ENCODE results near the gene PITPNM1.
"Not testable (repeated sequence)": the region's sequence is repeated elsewhere in the genome, so short reads cannot be mapped to it uniquely, and the experiment has no call there.

PITPNM1 gene

GRCh38 chr11:67504950-67505581, at the start of gene PITPNM1:
TSS of gene PITPNM1 (minus strand) at chr11:67505363. CDS start at chr11:67504180, 1,183 bp downstream.
- Histone ChIP-seq H3K9ac (ENCODE audit: low read length) (peak within 1 kb of the TSS; percentile 87), H3K27me3 (ENCODE audit: control insufficient read depth, insufficient read depth, low read length) (no peaks in the 10 kb centered on the region), H3K4me1 (ENCODE audit: control insufficient read depth, insufficient read depth, low read length) (peaks cover 40% of the 10 kb centered on the region), H3K9me3 (ENCODE audit: control insufficient read depth, low read length) (no peaks in the 10 kb centered on the region), H3K36me3 (ENCODE audit: control insufficient read depth, insufficient read depth, low read length) (no peaks in the 10 kb centered on the region), H3K4me3 (ENCODE audit: low read length) (peak within 1 kb of the TSS; percentile 86)

- not testable (repeated sequence) for H3K4me1 ChIP-seq (ENCODE audit: control insufficient read depth, insufficient read depth, low read length); H3K9me3 ChIP-seq (ENCODE audit: control insufficient read depth, low read length); H3K36me3 ChIP-seq (ENCODE audit: control insufficient read depth, insufficient read depth, low read length); H3K9ac ChIP-seq (ENCODE audit: low read length); H3K4me3 ChIP-seq (ENCODE audit: low read length); H3K27me3 ChIP-seq (ENCODE audit: control insufficient read depth, insufficient read depth, low read length)
Observed at GRCh38 chr11:67551697-67552096, 46.5 kb upstream of the PITPNM1 start.

GRCh38 chr11:67551127-67551526, 46.0 kb upstream of the PITPNM1 start:
- H3K36me3 ChIP-seq (ENCODE audit: control insufficient read depth, insufficient read depth, low read length), result no peaks in the 10 kb centered on the region
- no peaks in the 10 kb centered on the region for H3K27me3 ChIP-seq (ENCODE audit: control insufficient read depth, insufficient read depth, low read length)
- H3K4me1 ChIP-seq (ENCODE audit: control insufficient read depth, insufficient read depth, low read length), result peaks cover 10% of the 10 kb centered on the region
- H3K9ac ChIP-seq (ENCODE audit: low read length), result no peak overlapping the region
- H3K4me3 ChIP-seq (ENCODE audit: low read length), result no peak overlapping the region
- H3K9me3 ChIP-seq (ENCODE audit: control insufficient read depth, low read length), result no peaks in the 10 kb centered on the region

GRCh38 chr11:67548555-67549110, 43.5 kb upstream of the PITPNM1 start:
- no peak overlapping the region for H3K4me3 ChIP-seq (ENCODE audit: low read length)
- H3K9me3 ChIP-seq (ENCODE audit: control insufficient read depth, low read length), result no peaks in the 10 kb centered on the region
- peaks cover 23% of the 10 kb centered on the region for H3K4me1 ChIP-seq (ENCODE audit: control insufficient read depth, insufficient read depth, low read length)
- no peaks in the 10 kb centered on the region for H3K36me3 ChIP-seq (ENCODE audit: control insufficient read depth, insufficient read depth, low read length)
- no peak overlapping the region for H3K9ac ChIP-seq (ENCODE audit: low read length)
- H3K27me3 ChIP-seq (ENCODE audit: control insufficient read depth, insufficient read depth, low read length), result no peaks in the 10 kb centered on the region

GRCh38 chr11:67548112-67548511, 42.9 kb upstream of the PITPNM1 start:
- not testable (repeated sequence) for H3K9me3 ChIP-seq (ENCODE audit: control insufficient read depth, low read length); H3K9ac ChIP-seq (ENCODE audit: low read length); H3K36me3 ChIP-seq (ENCODE audit: control insufficient read depth, insufficient read depth, low read length); H3K27me3 ChIP-seq (ENCODE audit: control insufficient read depth, insufficient read depth, low read length); H3K4me3 ChIP-seq (ENCODE audit: low read length)
- peaks cover 23% of the 10 kb centered on the region for H3K4me1 ChIP-seq (ENCODE audit: control insufficient read depth, insufficient read depth, low read length)

- H3K36me3 ChIP-seq (ENCODE audit: control insufficient read depth, insufficient read depth, low read length), result no peaks in the 10 kb centered on the region
- no peak overlapping the region for H3K4me3 ChIP-seq (ENCODE audit: low read length)
- H3K9me3 ChIP-seq (ENCODE audit: control insufficient read depth, low read length), result no peaks in the 10 kb centered on the region
- H3K9ac ChIP-seq (ENCODE audit: low read length), result no peak overlapping the region
- H3K4me1 ChIP-seq (ENCODE audit: control insufficient read depth, insufficient read depth, low read length), result peaks cover 23% of the 10 kb centered on the region
- no peaks in the 10 kb centered on the region for H3K27me3 ChIP-seq (ENCODE audit: control insufficient read depth, insufficient read depth, low read length)
Observed at GRCh38 chr11:67545280-67545679, 40.1 kb upstream of the PITPNM1 start.

GRCh38 chr11:67544616-67545242, 39.6 kb upstream of the PITPNM1 start:
- Histone ChIP-seq H3K27me3 (ENCODE audit: control insufficient read depth, insufficient read depth, low read length) (no peaks in the 10 kb centered on the region), H3K9ac (ENCODE audit: low read length) (no peak overlapping the region), H3K4me1 (ENCODE audit: control insufficient read depth, insufficient read depth, low read length) (peaks cover 24% of the 10 kb centered on the region)

GRCh38 chr11:67543585-67543984, 38.4 kb upstream of the PITPNM1 start:
- no peaks in the 10 kb centered on the region for H3K9me3 ChIP-seq (ENCODE audit: control insufficient read depth, low read length)
- peaks cover 22% of the 10 kb centered on the region for H3K4me1 ChIP-seq (ENCODE audit: control insufficient read depth, insufficient read depth, low read length)
- H3K4me3 ChIP-seq (ENCODE audit: low read length), result no peak overlapping the region
- H3K36me3 ChIP-seq (ENCODE audit: control insufficient read depth, insufficient read depth, low read length), result no peaks in the 10 kb centered on the region
- H3K9ac ChIP-seq (ENCODE audit: low read length), result no peak overlapping the region
- peaks cover 5% of the 10 kb centered on the region for H3K27me3 ChIP-seq (ENCODE audit: control insufficient read depth, insufficient read depth, low read length)

More at GRCh38 chr11:67544616-67545242, 39.6 kb upstream of the PITPNM1 start:
- Histone ChIP-seq H3K36me3 (ENCODE audit: control insufficient read depth, insufficient read depth, low read length) (no peaks in the 10 kb centered on the region), H3K9me3 (ENCODE audit: control insufficient read depth, low read length) (no peaks in the 10 kb centered on the region), H3K4me3 (ENCODE audit: low read length) (no peak overlapping the region)

GRCh38 chr11:67542971-67543370, 37.8 kb upstream of the PITPNM1 start:
- Histone ChIP-seq H3K27me3 (ENCODE audit: control insufficient read depth, insufficient read depth, low read length) (peaks cover 5% of the 10 kb centered on the region), H3K36me3 (ENCODE audit: control insufficient read depth, insufficient read depth, low read length) (no peaks in the 10 kb centered on the region), H3K9ac (ENCODE audit: low read length) (no peak overlapping the region), H3K9me3 (ENCODE audit: control insufficient read depth, low read length) (no peaks in the 10 kb centered on the region), H3K4me1 (ENCODE audit: control insufficient read depth, insufficient read depth, low read length) (peaks cover 21% of the 10 kb centered on the region), H3K4me3 (ENCODE audit: low read length) (no peak overlapping the region)

- Histone ChIP-seq H3K27me3 (ENCODE audit: control insufficient read depth, insufficient read depth, low read length) (peaks cover 5% of the 10 kb centered on the region), H3K9ac (ENCODE audit: low read length) (no peak overlapping the region), H3K4me3 (ENCODE audit: low read length) (no peak overlapping the region), H3K36me3 (ENCODE audit: control insufficient read depth, insufficient read depth, low read length) (no peaks in the 10 kb centered on the region), H3K9me3 (ENCODE audit: control insufficient read depth, low read length) (no peaks in the 10 kb centered on the region), H3K4me1 (ENCODE audit: control insufficient read depth, insufficient read depth, low read length) (peaks cover 21% of the 10 kb centered on the region)
Observed at GRCh38 chr11:67542169-67542568, 37.0 kb upstream of the PITPNM1 start.

- Histone ChIP-seq H3K27me3 (ENCODE audit: control insufficient read depth, insufficient read depth, low read length) (peaks cover 5% of the 10 kb centered on the region), H3K36me3 (ENCODE audit: control insufficient read depth, insufficient read depth, low read length) (no peaks in the 10 kb centered on the region), H3K9ac (ENCODE audit: low read length) (no peak overlapping the region), H3K4me1 (ENCODE audit: control insufficient read depth, insufficient read depth, low read length) (peaks cover 21% of the 10 kb centered on the region), H3K9me3 (ENCODE audit: control insufficient read depth, low read length) (no peaks in the 10 kb centered on the region), H3K4me3 (ENCODE audit: low read length) (no peak overlapping the region)
Observed at GRCh38 chr11:67541198-67541597, 36.0 kb upstream of the PITPNM1 start.

GRCh38 chr11:67539550-67539949, 34.4 kb upstream of the PITPNM1 start:
- peaks cover 10% of the 10 kb centered on the region for H3K4me1 ChIP-seq (ENCODE audit: control insufficient read depth, insufficient read depth, low read length)
- peaks cover 5% of the 10 kb centered on the region for H3K27me3 ChIP-seq (ENCODE audit: control insufficient read depth, insufficient read depth, low read length)
- no peak overlapping the region for H3K9ac ChIP-seq (ENCODE audit: low read length)
- H3K4me3 ChIP-seq (ENCODE audit: low read length), result no peak overlapping the region
- H3K36me3 ChIP-seq (ENCODE audit: control insufficient read depth, insufficient read depth, low read length), result no peaks in the 10 kb centered on the region
- no peaks in the 10 kb centered on the region for H3K9me3 ChIP-seq (ENCODE audit: control insufficient read depth, low read length)
